ENCODE measurements around the gene RAB40AL.
"Not testable (repeated sequence)": the region's sequence is repeated elsewhere in the genome, so short reads cannot be mapped to it uniquely, and the experiment has no call there.

- TF ChIP-seq POLR2A (IDR thresholded peaks at IDR 0.05), result not testable (repeated sequence)
- TF ChIP-seq, protein P1, sequence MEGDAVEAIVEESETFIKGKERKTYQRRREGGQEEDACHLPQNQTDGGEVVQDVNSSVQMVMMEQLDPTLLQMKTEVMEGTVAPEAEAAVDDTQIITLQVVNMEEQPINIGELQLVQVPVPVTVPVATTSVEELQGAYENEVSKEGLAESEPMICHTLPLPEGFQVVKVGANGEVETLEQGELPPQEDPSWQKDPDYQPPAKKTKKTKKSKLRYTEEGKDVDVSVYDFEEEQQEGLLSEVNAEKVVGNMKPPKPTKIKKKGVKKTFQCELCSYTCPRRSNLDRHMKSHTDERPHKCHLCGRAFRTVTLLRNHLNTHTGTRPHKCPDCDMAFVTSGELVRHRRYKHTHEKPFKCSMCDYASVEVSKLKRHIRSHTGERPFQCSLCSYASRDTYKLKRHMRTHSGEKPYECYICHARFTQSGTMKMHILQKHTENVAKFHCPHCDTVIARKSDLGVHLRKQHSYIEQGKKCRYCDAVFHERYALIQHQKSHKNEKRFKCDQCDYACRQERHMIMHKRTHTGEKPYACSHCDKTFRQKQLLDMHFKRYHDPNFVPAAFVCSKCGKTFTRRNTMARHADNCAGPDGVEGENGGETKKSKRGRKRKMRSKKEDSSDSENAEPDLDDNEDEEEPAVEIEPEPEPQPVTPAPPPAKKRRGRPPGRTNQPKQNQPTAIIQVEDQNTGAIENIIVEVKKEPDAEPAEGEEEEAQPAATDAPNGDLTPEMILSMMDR (IDR thresholded peaks at IDR 0.05 in 8 of 11, conservative IDR thresholded peaks at IDR 0.05 in 3 of 11), result not testable (repeated sequence)
Observed at GRCh38 chrX:102971536-102971935, 34.5 kb downstream of the RAB40AL start.
